Erythroblast (primary cell): ENCODE results near the gene CAMK2A.

Experiments used
- DNase-seq, 2 experiments: peaks; one replicate each; lab custom pipeline; 2025; lab: John Stamatoyannopoulos, UW
- GATA1 ChIP-seq: IDR thresholded peaks from 2 replicates; pipeline ENCODE4 v1.6.1; 2011; ENCODE audit warnings: low read depth, mild to moderate bottlenecking, control low read depth, low read length, moderate library complexity
- POLR2A ChIP-seq: IDR thresholded peaks from 2 replicates; pipeline ENCODE4 v1.6.1; 2011; ENCODE audit warnings: mild to moderate bottlenecking, low read length

Gene CAMK2A

DNA sequence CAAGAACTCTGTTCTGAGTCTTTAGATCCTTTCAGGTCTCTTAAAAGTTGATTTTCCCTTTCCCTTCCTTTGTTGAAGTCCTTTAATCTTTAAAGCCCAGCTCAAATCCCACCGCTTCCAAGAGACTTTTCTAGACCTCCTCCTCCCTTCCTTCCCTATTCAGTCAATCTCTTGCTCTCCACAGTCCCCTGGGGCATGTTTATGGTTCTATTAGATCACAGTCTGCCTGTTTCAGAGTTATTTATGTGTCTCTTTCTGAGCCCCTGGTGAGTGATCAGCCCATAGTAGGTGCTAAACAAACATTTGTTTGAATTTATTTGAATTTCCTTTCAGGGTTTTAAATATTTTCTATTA, 20.3 kb upstream of the CAMK2A start:
- no peak for DNase-seq
- TF ChIP-seq POLR2A (no peak), GATA1 (no peak)

DNA sequence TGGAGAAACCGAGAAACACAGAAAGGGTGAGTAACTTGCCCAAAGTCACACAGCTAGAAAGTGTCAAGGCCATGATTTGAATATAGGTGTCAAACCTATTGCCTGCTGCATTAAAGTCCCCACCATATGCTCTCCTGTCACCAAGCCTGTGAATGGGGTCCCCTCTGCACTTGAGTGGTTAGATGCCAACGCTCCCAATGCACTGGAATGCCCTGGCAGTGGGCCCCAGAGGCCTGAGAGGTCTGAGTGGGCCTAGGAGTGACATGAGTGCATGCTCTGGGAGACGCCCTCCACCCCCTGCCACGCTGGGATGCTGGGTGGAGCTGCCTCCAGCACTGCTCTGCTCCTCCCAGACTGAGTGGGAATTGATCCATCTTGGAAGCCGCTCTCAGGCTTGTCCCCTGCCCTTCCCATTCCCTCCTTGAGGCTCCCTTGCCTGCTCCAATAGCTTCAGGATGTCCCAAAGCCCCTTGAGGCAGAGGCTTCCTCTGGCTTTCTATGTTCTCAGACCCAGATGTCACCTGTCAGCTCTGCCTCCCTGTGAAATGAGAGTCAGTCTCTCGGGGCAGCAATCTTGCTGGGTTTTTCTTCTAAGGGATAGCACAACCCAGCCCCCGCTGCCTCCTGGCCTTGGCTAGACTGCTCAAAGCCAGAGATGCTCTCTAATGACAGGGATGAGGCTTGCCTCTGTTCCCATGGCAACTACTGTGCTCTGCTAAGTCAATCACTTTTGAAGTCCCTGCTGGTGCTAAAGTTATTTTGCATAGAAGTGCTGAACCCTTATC, 19.7 kb upstream of the CAMK2A start:
- TF ChIP-seq GATA1: no peak
- TF ChIP-seq POLR2A: no peak
- DNase-seq: no peak

DNA sequence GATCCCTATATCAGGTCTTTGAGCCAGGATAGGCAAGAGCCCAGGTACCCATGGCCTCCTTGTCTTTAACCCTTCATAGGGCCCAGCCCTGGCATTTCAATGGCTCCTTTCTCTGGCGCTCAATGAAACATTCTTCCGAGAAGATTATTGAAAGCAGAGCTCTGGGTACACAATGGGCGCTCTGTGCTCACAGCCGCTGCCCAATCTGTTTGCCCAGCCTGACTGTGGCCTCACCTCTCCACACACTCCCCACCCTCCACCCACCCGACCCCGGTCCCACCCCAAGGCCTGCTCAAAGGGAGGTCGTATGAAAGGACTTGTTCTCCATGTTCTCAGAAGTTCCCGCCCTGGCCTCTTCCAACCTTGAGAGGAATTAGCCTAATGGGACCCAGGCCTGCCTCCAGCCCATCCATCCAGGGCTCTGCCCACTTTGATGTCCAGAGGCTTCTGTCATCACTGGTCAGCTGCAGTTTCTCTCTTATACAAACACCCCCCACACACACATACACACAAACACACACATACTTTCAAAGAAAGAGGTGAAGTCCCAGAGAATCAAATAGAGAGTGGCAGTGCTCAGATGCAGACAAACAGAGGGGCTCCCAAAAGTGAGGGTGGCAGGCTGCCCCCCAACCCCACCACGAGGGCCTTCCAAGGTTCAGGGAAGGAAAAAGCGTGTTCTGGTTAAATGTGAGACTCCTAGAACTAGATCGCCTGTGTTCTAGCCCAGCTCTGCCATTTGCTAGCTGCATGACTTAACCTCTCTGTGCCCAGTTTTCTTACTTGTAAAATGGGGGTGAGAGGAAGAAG, 18.2 kb upstream of the CAMK2A start:
- DNase-seq: no peak
- no peak for TF ChIP-seq POLR2A
- no peak for TF ChIP-seq GATA1

DNA sequence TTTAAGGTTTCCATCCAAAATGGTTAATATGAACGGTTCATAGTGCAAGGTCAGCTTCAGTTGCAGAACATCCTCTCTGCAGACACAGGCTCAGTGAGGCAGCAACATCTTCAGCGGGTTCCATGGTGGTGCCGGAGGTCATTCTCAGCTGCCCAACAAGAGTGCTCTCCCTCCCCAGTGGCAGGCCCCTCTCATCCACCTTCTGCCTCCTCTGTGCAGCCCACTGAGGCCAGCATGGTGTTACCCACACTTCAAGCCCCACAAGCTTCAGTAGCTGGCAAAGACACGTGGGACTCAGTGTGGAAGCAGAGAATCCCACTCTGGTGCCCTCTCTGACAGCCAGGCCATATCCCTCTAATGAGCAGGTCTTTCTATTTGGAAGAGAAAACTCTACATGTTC, 17.2 kb upstream of the CAMK2A start:
- TF ChIP-seq POLR2A: no peak
- no peak for TF ChIP-seq GATA1
- DNase-seq: no peak

DNA sequence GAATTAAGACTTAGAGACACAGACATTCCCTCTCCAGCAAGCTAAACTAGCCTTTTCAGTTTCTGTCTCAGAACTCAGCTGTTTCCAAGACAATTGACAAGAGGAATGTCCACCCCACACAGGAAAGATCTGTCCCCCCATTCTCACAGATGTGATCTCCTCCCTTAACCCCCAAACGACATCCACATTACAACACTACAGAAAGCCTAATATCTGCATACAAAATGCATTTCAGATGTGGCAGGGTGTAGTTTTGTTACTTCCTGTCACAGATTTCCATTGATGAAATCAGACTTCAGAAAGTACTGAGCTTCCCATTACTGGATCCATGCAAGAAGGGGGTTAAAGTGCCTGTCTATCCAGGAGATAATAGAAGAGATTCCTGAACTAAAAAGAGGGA, 16.0 kb upstream of the CAMK2A start:
- TF ChIP-seq POLR2A: no peak
- no peak for TF ChIP-seq GATA1
- no peak for DNase-seq

GRCh38 chr5:150305095-150305494, 15.5 kb upstream of the CAMK2A start:
- TF ChIP-seq POLR2A (no peak), GATA1 (no peak)
- DNase-seq: no peak

DNA sequence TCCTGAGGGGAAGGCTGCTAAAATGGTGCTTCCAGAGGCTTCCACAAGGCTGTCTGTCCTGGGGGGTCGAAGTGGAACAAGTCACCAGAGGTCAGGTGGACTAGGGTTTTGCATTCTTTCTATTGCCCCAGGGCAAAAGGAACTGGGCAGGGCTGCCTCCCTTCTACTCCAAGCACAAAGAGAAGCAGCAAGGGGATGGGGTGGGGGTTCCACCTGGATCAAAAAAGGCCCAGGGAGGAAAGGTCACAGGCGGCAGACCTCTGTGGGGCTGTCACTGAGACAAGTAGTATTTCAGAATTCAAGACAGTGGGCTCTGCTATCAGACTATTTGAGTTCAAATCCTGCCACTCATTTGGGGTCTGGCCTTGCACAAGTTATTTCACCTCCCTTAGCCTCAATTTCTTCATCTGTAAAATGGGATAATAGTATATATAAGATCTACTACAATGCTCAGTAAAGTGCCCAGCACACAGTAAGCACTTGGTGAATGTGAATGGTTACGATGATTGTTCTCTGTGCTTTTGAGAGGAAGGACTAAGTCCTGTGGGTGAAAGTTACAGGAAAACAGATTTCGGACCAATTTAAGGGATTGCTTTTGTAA, 15.0 kb upstream of the CAMK2A start:
- TF ChIP-seq GATA1: no peak
- no peak for TF ChIP-seq POLR2A
- DNase-seq: no peak

DNA sequence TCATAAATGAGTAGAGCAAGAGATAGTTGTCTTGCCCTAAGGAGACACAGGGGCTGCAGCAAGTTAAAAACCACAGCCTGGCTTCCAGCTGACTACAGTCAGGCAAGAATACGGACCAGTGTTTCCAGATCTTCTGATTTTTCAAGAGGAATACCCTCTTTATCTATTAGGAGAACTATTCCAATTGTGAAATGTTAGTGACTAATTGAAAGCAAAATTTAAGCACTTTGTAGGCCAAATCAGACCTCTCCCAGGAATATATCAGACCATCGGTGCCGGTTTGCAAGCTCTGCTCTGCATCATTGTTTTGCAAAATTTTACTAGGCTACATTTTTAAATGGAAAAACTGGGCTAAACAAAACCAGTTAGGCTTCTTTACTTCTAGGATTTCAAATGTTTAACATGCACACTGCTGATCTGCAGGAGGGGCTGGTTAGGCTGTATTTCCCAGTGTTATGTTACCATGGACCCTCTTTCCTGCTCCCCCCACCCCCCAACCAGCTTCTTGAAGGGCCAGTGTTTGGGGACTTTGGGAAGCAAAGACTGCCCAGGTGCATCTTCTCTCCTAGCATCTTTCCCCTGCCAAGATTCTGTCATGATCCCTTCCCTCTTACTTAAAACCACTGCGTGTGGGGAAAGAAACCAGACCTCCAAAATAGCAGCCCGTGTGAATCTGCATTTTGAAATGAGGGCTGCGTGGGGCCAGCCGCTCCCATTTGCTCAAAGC, 14.2 kb upstream of the CAMK2A start:
- TF ChIP-seq POLR2A (no peak), GATA1 (no peak)
- no peak for DNase-seq

DNA sequence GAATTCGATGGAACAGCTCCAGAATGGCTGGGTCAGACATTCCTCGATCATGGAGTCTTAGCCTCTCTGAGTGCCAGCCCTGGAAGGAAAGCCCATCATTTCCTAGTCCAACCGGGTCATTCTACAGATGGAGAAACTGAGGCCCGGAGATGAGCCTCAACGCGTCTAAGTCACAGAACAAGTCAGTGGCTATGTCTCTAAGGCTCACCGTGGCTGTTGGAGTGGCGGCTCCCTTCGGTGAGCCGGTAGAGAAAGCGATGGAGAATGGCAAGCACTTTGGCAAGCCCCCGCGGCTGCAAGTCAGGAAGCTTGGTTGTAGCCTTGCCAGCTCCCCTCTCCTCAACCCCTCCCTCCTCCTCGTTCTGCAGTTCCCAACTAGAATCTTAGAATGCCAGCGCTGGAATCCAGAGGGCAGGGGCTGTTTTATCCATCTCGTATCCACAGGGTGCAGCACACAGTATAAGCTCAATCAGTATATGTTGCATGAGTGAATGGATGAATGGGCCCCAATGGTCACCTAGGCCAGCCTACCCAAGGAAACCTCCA, 13.6 kb upstream of the CAMK2A start:
- TF ChIP-seq POLR2A: no peak
- TF ChIP-seq GATA1: no peak
- no peak for DNase-seq

DNA sequence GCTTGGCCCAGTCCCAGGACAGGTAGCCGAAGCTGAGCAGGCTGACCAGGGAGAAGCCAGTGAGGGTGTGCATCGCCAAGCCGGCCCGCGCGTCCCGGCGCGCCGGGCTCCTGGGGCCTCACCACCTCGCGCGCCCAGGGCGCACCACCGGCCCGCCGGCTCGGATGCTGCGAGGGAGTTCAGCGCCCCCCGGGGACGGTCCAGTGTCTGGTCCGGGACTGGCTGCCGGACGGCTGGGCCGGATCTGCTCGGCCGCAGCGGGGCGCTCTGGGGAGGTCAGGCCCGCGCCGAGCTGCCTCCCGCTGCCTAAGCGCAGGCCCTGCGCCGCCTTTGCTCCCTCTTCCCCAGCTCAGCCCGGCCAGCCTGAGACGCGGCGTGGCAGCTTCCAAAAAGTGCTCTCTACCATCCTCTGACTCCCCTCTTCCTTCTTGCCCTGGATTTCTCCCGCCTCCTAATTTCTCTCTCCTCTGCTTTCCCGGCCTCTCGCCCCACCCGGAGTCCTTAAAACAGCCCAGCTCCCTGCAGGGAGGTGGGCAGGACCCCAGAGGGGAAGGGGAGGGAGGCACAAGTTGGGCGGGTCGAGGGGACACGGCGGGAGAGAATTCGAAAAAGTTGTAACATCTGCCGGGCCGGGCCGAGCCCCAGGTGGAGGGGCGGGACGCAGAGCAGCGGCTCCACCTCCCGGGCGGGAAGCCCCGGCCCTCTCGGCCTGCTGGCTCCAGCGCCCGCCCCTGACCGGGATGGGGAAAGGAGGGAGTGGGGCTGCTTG, 12.9 kb upstream of the CAMK2A start, which contains the start of gene ARSI:
Gene ARSI (minus strand): TSS at position 605 of the 769 bp plus-strand sequence. CDS start 532 bp downstream, at position 73.
- DNase-seq: no peak
- TF ChIP-seq POLR2A: no peak
- no peak for TF ChIP-seq GATA1

- DNase-seq: no peak
- TF ChIP-seq GATA1 (no peak), POLR2A (no peak)
Observed at GRCh38 chr5:150301901-150302300, 12.3 kb upstream of the CAMK2A start.

DNA sequence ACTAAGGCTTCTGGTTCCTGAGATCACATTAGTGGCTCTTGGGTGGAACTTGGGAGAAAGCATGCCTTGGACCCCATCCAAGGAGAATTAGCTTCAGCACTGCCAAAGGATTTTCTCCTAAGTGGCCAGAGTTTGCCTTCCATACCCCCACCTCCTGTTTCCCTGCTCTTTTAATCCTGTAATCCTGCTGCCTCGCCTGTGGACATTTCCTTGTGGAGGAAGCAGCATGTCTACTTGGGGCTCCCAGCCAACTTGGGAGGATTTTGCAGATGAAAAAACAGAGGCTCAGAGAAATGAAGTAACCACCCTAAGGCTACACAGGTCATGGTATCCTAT, 11.6 kb upstream of the CAMK2A start:
- TF ChIP-seq GATA1: no peak
- no peak for TF ChIP-seq POLR2A
- DNase-seq: no peak
